PC-3 (cell line): Measurements from ENCODE around the gene FBN2.

Experiments
- EZH2 ChIP-seq: fragments of 300-600 bp; sonication (generic); IDR thresholded peaks from one replicate; pipeline ENCODE4 v1.6.1; 2017; ENCODE audit warnings: antibody characterized with exemption, mild to moderate bottlenecking, low read length; ENCODE audit not compliant: unreplicated experiment
- EZH2phosphoT487 ChIP-seq: fragments of 300-600 bp; sonication (generic); IDR thresholded peaks from 2 replicates; pipeline ENCODE4 v1.6.1; 2018; ENCODE audit warnings: mild to moderate bottlenecking, antibody characterized with exemption, low read length, borderline replicate concordance
- TF ChIP-seq, protein P1 (sequence below): fragments of 300-600 bp; sonication (generic); conservative IDR thresholded peaks from 2 replicates; pipeline ENCODE4 v1.5.1; 2017; ENCODE audit warnings: antibody characterized with exemption, low read depth, mild to moderate bottlenecking, low read length

GRCh38 chr5:128216860-128217531 lies 321.0 kb downstream of the FBN2 start:
- TF ChIP-seq, protein P1, sequence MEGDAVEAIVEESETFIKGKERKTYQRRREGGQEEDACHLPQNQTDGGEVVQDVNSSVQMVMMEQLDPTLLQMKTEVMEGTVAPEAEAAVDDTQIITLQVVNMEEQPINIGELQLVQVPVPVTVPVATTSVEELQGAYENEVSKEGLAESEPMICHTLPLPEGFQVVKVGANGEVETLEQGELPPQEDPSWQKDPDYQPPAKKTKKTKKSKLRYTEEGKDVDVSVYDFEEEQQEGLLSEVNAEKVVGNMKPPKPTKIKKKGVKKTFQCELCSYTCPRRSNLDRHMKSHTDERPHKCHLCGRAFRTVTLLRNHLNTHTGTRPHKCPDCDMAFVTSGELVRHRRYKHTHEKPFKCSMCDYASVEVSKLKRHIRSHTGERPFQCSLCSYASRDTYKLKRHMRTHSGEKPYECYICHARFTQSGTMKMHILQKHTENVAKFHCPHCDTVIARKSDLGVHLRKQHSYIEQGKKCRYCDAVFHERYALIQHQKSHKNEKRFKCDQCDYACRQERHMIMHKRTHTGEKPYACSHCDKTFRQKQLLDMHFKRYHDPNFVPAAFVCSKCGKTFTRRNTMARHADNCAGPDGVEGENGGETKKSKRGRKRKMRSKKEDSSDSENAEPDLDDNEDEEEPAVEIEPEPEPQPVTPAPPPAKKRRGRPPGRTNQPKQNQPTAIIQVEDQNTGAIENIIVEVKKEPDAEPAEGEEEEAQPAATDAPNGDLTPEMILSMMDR: no peak
- no peak for TF ChIP-seq EZH2phosphoT487
- no peak for TF ChIP-seq EZH2
